NCI-H526 (cell line): ENCODE data around the gene PLA2G3.
"Not testable (repeated sequence)": the region's sequence is repeated elsewhere in the genome, so short reads cannot be mapped to it uniquely, and the experiment has no call there.

ENCODE experiments used
- DNase-seq, 2 experiments: peaks; one replicate each; lab custom pipeline; 2025; lab: John Stamatoyannopoulos, UW

The PLA2G3 gene

DNA sequence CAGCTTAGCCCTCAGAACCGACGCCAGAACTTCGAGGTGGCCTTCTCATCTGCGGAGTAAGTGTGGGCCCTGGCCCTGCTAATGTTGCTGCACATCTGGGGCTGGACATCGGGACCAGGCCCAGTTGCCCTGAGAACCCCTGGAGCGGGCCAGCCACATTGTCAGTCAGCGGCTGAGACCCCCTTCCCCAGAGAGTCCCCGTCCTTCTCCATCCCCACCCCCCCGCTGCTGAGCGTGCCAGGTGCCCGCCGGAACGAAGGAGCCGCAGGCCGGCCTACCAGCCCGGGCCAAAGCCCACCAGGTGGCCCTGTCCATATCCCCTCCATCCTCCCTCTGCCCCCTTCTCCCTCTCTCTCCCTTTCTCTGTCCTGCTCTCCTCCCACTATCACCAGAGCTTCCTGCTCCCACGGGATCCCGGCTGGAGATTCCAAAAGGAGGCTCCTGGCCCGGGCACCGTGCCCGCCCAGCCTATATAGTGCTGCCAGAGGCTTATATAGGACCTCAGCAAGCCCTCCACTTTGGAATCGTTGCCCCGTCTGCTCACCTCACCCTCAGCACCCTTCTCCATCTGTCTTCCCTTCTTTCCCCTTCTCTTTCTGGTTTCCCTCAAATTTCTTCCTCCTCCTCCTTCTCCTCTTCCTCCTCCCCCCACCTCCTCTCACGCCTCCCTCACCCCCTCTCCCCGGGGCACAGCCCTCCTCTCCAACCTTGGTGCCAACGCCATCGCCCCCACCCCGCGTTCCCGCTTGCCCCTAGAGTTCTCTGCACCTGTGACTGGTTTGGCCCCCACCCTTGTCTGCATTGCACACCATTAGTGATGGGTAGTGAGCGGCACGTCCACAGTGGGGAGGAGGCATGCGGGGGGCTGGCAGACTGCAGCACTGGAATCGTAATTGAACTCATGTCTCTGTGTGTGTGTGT lies 40.2 kb downstream of the PLA2G3 start:
- DNase-seq: no peak

- DNase-seq: no peak
These were observed 40.9 kb downstream of the PLA2G3 start for GRCh38 chr22:31099386-31099785.

DNA sequence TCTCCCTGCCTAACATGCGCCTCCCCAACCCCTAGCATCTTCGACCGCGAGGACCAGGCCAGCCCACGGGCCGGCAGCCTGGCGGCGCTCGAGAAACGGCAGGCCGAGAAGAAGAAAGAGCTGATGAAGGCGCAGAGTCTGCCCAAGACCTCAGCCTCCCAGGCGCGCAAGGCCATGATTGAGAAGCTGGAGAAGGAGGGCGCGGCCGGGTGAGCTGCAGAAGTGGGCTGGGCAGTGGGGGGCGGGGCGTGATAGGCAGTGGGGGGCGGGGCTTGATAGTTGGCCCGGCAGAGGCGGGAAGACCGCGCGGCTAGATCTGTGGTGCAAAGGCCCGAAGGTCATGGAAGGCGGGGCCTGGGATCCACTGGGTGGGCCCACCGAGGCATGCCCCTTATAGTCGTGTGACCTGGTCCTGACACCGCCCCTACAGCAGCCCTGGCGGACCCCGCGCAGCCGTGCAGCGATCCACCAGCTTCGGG lies 41.6 kb downstream of the PLA2G3 start:
- no peak for DNase-seq

GRCh38 chr22:31097941-31098631 lies 42.2 kb downstream of the PLA2G3 start:
- no peak for DNase-seq

- not testable (repeated sequence) for DNase-seq
These were observed 42.8 kb downstream of the PLA2G3 start for GRCh38 chr22:31097539-31097938.

DNA sequence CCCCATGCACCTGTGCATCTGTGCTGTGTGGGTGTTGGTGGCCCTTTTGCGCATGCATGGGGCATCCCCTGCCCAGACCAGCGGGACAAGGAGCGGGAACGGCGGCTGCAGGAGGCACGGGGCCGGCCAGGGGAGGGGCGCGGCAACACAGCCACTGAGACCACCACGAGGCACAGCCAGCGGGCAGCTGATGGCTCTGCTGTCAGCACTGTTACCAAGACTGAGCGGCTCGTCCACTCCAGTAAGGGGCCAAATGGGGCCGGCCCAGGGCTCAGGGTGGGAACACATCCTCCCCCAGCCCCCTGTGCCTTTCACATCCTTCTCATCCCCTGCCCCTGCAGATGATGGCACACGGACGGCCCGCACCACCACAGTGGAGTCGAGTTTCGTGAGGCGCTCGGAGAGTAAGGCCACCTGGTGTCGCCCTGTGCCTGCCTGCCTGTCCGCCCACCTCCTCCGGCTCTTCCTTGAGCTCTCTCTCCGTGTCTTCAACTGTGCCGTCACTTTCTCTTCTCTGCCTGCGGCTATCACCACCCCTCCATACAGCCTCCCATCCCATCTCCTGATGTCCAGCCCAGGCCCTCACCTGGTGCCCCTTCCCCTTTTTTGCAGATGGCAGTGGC lies 43.5 kb downstream of the PLA2G3 start:
- DNase-seq: no peak

- DNase-seq: no peak
These were observed 44.6 kb downstream of the PLA2G3 start for GRCh38 chr22:31095637-31096249.

DNA sequence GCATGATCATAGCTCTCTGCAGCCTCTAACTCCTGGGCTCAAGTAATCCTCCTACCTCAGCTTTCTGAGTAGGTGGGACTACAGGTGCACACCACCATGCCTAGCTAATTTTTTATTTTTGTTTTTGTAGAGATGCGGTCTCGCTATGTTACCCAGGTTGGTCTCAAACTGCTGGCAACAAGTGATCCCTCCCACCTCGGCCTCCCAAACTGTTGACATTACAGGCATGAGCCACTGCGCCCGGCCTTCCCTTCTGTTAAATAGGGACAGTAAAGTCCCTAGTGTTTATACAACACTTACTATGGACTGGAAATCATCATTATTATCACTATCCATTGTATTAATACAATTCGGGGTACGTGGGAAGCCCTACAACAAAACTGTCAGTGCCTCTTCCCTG lies 45.6 kb downstream of the PLA2G3 start:
- DNase-seq: no peak

GRCh38 chr22:31094021-31094551 lies 46.2 kb downstream of the PLA2G3 start:
- no peak for DNase-seq

- DNase-seq: no peak
These were observed 47.0 kb downstream of the PLA2G3 start for GRCh38 chr22:31093086-31093850.

- DNase-seq: no peak
These were observed 48.1 kb downstream of the PLA2G3 start for GRCh38 chr22:31092161-31092560.

DNA sequence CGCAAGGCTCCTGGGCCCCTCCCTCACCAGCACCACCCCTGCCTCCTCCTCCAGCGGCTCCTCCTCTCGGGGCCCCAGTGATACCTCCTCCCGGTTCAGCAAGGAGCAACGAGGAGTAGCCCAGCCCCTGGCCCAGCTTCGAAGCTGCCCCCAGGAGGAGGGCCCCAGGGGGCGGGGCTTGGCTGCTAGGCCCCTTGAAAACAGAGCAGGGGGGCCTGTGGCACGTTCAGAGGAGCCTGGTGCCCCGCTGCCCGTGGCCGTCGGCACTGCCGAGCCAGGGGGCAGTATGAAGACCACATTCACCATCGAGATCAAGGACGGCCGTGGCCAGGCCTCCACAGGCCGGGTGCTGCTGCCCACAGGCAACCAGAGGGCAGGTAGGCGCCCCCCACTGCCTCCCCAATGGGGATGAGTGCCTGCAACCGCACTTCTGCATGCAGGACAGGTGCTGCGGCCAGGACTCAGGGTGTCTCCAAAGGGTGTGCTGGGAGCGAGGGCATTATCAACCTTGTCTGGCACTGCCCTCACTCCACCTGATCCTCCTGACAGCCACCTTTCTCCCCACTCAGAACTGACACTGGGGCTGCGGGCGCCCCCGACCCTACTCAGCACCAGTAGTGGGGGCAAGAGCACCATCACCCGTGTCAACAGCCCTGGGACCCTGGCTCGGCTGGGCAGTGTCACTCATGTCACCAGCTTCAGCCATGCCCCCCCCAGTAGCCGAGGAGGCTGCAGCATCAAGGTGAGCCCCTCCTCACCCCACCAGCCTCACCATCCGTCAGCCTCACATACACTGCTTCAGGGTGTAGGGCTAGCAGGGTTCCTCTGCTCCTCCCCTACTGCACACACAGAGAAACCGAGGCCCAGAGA lies 49.0 kb downstream of the PLA2G3 start:
- DNase-seq: no peak

DNA sequence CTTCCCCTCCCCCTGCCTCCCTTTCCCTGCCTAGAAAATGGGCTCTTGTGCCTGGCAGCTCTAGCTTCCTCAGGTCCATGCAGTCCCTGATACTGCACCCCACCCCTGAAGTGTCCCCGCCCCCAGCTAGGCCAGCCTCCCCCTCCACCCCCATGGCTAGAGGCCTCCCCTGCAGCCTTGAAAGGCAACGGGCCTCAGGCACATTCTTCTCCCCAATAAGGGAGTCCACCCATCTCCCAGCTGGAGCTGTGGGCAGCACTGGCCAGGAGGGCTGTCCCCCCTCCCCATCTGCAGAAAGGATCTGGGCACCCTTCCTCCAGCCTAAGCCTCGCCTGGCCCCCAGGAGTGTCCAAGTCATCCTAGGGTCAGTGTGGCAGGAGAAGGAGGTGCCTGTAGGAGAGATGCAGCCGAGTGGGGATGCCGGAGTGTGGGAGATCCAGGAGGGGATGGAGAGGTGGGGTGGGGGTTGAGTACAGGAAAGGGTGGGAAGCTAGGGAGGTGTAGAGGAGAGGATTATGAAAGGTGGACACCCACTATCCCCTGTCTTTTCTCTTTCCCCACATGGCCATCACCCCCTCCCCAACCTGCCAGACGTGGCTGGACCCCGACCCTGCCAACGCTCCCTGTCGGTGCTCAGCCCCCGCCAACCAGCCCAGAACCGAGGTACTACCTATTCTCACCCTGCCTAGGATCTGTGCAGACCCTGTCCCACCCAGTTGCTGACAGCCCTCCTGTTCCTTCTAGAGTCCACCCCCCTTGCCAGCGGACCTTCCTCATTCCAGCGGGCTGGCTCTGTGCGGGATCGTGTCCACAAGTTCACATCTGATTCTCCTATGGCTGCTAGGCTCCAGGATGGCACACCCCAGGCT lies 49.9 kb downstream of the PLA2G3 start:
- no peak for DNase-seq

DNA sequence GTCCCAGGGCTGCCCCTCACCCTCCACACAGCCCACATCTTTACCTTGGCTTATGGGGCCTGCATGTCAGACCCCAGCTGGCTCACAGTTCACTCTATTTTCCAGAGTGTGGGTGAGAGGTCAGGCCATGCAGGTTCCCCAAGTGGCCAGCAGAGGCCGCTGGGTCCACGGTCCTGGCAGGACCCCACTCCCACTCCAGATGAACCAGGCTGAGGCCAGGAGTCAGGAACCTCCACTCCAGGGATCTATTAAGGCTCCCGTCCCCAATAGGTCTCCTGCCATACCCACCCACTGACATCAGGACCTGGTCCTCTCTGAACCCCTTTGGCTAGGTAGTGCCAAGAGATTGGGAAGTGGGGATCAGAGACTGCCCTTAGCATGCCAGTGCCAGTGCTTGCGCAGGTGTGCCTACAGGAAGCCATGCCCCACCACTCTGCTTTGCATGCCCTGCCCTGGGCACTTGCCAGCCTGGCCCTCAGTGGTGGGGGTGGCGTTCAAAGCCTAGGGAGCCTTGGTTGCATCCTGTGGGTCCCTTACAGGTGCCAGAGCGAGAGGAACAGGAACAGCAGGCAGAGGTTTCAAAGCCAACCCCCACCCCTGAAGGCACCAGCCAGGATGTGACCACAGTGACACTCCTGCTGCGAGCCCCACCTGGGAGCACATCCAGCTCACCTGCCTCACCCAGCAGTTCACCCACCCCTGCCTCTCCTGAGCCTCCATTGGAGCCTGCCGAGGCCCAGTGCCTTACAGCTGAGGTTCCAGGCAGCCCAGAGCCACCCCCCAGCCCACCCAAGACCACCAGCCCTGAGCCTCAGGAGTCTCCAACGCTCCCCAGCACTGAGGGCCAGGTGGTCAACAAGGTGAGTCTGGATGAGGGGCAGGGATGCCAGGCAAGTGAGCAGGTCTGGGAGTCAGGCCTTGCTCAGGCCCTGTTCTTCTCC lies 50.9 kb downstream of the PLA2G3 start:
- DNase-seq: peak; percentile 62 to 83

GRCh38 chr22:31088233-31088986 lies 51.9 kb downstream of the PLA2G3 start:
- DNase-seq: no peak

GRCh38 chr22:31087744-31088215 lies 52.5 kb downstream of the PLA2G3 start:
- no peak for DNase-seq

DNA sequence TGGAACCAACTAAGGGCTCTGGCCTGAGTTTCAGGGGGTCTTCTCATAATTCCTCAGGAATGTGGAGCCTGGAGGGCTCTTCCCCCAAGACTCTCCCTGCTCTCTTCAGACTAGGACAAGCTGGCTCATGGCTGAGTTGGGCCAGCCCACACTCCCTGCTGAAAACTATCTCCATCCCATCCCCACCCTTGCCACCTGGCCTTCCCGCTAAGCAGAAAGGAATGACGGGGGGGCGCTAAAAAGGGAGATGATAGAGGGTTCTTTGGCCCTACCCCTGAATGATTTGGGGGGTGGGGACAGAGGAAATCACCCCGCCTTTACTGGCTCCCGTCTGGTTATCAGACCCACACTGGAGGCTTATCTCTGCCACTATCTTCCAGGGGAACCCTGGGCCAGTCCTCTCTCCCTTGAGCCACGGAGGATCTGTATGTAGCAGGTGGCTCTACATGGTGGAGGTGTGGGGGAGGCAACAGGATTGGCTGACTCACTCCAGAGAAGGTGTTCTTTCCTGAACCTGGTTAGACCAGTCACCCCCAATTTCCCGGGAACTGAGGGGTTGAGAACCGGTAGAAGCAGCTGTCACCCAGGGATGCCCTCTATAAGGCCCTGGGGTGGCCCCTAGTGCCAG lies 53.5 kb downstream of the PLA2G3 start:
- no peak for DNase-seq
